K562 (cell line): ENCODE results near the gene FAM217B. TPM values are rescaled to one million over a fixed set of nuclear protein-coding genes. Genes with fewer than 3 reads are reported as not detected.
A peak's percentile ranks its signal among the peaks of the same experiment; 100 is the strongest.

ENCODE experiments used
- ETS2 ChIP-seq: IDR thresholded peaks from 2 replicates; pipeline ENCODE4 v1.6.1; 2016; ENCODE audit warnings: borderline replicate concordance, missing genetic modification characterization, mild to moderate bottlenecking, moderate library complexity, missing compliant biosample characterization; ENCODE audit not compliant: poor library complexity, severe bottlenecking
- HDAC1 ChIP-seq, 2 experiments: fragments of 450-650 bp; IDR thresholded peaks; 2 replicates each; pipeline ENCODE4 v1.6.1; 2016 to 2017; ENCODE audit warnings: inconsistent platforms in 1 of 2, mild to moderate bottlenecking in 1 of 2, moderate library complexity in 1 of 2
- MNT ChIP-seq, 2 experiments: fragments of 450-650 bp; conservative IDR thresholded peaks; 2 replicates each; pipeline ENCODE4 v1.6.1; 2017; ENCODE audit warnings: mild to moderate bottlenecking in 2 of 2, moderate library complexity in 2 of 2
- NRF1 ChIP-seq, 2 experiments: fragments of 450-650 bp; IDR thresholded peaks in 1 of 2; conservative IDR thresholded peaks in 1 of 2; 2 replicates each; pipeline ENCODE4 v1.6.1; 2014; ENCODE audit warnings: mild to moderate bottlenecking in 2 of 2
- RBM17 ChIP-seq: fragments of 200-400 bp; formaldehyde crosslinking; IDR thresholded peaks from 2 replicates; pipeline ENCODE4 v1.6.1; 2017; ENCODE audit warnings: low read depth, mild to moderate bottlenecking, low read length, borderline replicate concordance
- RERE ChIP-seq: sonication (generic); formaldehyde crosslinking; IDR thresholded peaks from 2 replicates; pipeline ENCODE4 v1.8.0; 2023; ENCODE audit warnings: missing genetic modification reagents, mild to moderate bottlenecking, borderline replicate concordance
- SREBF1 ChIP-seq: fragments of 150-350 bp; IDR thresholded peaks from 2 replicates; pipeline ENCODE4 v1.6.1; 2014; ENCODE audit warnings: antibody characterized with exemption, low read depth, low read length, borderline replicate concordance
- ZBED1 ChIP-seq: IDR thresholded peaks from 2 replicates; pipeline ENCODE4 v1.6.1; 2014
- ZNF143 ChIP-seq: sonication (generic); formaldehyde crosslinking; IDR thresholded peaks from 2 replicates; pipeline ENCODE4 v1.9.0; 2022; ENCODE audit warnings: mild to moderate bottlenecking, missing genetic modification reagents
- ZNF253 ChIP-seq: fragments of 250-450 bp; sonication (Bioruptor Pico); conservative IDR thresholded peaks from 2 replicates; pipeline ENCODE4 v1.6.1; 2021; ENCODE audit warnings: mild to moderate bottlenecking
- ZNF311 ChIP-seq: fragments of 250-450 bp; sonication (Bioruptor Pico); IDR thresholded peaks from 2 replicates; pipeline ENCODE4 v1.4.0; 2020; ENCODE audit warnings: mild to moderate bottlenecking, moderate library complexity
- ZNF57 ChIP-seq: fragments of 450-650 bp; formaldehyde crosslinking; IDR thresholded peaks from 2 replicates; pipeline ENCODE4 v1.4.0; 2020; ENCODE audit warnings: mild to moderate bottlenecking, moderate library complexity
- ZNF717 ChIP-seq: fragments of 250-450 bp; sonication (Bioruptor Pico); IDR thresholded peaks from 2 replicates; pipeline ENCODE4 v1.5.0; 2021
- polyA plus RNA-seq, 8 experiments: library from polyadenylated mRNA; depleted of rRNA in 4 of 8; stranded (reverse) in 5 of 8; unstranded in 3 of 8; fragments of >200 nt; fragmentation: Nextera tagmentation in 2 of 8; fragmentation: Illumina TruSeq in 1 of 8; extraction: Ambion mirVana in 2 of 8; extraction: Trizol in 1 of 8; gene quantifications; 2 replicates each; pipeline versions ENCODE4 v1.2.1 to v1.2.3, GENCODE V29; 2011 to 2014; ENCODE audit warnings: inconsistent platforms in 1 of 8, missing spikeins in 1 of 8
- total RNA-seq, 7 experiments: library from RNA; depleted of rRNA in 6 of 7; stranded (reverse); fragments of >200 nt in 6 of 7; fragmentation: Illumina TruSeq in 2 of 7; extraction: Trizol in 2 of 7; gene quantifications; 2 replicates each; pipeline versions ENCODE4 v1.2.1 to v1.2.3, GENCODE V29; 2011 to 2021; ENCODE audit warnings: low replicate concordance in 1 of 7
- TF ChIP-seq, protein P1 (sequence below): fragments of 250-450 bp; sonication (Bioruptor Pico); IDR thresholded peaks from 2 replicates; pipeline ENCODE4 v1.4.0; 2020

FAM217B gene
- total and polyA plus RNA-seq, 9 of the 15 experiments (the other 6 are each of a cell fraction or from before 2014, with no cell fraction given): 4.8 to 11.4 (median 6.9) TPM

DNA sequence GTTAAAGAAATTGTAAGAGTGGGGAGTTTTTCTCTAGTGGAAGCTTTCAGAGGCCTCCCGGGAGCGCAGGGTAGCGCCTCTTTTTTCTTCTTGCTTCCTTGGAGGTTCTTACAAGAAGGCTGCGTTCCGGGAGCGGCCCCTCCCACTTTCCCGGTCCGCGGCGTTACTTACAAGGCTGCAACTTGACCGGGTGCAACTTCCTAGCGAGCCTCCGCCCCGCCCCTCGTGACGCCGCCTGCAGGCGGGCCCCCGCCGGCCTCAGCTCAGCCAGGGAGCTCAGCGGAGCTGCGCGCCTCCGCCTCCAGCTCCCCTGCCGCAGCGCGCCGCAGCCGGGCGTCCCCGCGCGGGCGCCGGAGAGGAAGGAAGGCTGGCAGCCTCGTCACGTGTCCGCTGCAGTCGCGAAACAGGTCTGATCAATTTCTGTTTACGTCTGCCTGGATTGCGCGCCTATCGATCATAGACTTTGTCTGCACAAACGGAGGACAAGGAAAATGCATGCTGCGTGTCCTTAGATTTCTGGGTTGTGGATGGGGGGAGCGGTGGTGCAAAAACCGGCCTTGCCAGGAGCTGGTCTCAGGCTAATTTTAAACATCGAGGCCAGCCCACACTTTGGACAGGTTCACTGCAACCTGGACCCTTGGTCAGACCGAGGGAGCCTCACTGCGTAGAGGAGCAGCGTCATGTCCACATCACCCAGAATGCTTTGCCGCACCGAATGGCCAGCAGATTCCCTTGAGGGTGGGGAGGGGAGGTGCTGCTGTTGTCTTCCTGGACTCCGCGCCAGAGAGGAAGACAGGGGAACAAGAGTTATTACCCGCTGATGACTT is at the start of gene FAM217B, which contains the start of gene PPP1R3D (continued):
- TF ChIP-seq, protein P1, sequence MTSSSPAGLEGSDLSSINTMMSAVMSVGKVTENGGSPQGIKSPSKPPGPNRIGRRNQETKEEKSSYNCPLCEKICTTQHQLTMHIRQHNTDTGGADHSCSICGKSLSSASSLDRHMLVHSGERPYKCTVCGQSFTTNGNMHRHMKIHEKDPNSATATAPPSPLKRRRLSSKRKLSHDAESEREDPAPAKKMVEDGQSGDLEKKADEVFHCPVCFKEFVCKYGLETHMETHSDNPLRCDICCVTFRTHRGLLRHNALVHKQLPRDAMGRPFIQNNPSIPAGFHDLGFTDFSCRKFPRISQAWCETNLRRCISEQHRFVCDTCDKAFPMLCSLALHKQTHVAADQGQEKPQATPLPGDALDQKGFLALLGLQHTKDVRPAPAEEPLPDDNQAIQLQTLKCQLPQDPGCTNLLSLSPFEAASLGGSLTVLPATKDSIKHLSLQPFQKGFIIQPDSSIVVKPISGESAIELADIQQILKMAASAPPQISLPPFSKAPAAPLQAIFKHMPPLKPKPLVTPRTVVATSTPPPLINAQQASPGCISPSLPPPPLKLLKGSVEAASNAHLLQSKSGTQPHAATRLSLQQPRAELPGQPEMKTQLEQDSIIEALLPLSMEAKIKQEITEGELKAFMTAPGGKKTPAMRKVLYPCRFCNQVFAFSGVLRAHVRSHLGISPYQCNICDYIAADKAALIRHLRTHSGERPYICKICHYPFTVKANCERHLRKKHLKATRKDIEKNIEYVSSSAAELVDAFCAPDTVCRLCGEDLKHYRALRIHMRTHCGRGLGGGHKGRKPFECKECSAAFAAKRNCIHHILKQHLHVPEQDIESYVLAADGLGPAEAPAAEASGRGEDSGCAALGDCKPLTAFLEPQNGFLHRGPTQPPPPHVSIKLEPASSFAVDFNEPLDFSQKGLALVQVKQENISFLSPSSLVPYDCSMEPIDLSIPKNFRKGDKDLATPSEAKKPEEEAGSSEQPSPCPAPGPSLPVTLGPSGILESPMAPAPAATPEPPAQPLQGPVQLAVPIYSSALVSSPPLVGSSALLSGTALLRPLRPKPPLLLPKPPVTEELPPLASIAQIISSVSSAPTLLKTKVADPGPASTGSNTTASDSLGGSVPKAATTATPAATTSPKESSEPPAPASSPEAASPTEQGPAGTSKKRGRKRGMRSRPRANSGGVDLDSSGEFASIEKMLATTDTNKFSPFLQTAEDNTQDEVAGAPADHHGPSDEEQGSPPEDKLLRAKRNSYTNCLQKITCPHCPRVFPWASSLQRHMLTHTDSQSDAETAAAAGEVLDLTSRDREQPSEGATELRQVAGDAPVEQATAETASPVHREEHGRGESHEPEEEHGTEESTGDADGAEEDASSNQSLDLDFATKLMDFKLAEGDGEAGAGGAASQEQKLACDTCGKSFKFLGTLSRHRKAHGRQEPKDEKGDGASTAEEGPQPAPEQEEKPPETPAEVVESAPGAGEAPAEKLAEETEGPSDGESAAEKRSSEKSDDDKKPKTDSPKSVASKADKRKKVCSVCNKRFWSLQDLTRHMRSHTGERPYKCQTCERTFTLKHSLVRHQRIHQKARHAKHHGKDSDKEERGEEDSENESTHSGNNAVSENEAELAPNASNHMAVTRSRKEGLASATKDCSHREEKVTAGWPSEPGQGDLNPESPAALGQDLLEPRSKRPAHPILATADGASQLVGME (CRISPR knock-in tag): 0 out of 2 replicates have a peak, but pooled peaks have one; percentile 66
- TF ChIP-seq ETS2: no peak
- no peak for TF ChIP-seq ZNF57
- TF ChIP-seq HDAC1 (IDR thresholded peaks at IDR 0.05): peak in 1 of 2 experiments; percentile 60; a peak in 1 of 4 replicates
- TF ChIP-seq RERE (CRISPR knock-in tag): no peak
- peak; percentile 58 to 79; a peak in 3 of 4 replicates for TF ChIP-seq MNT (conservative IDR thresholded peaks at IDR 0.05)
- TF ChIP-seq ZNF717 (CRISPR knock-in tag): no peak
- TF ChIP-seq SREBF1: no peak
- no peak for TF ChIP-seq ZNF311 (CRISPR knock-in tag)
- no peak for TF ChIP-seq ZBED1
- no peak for TF ChIP-seq RBM17
- no peak for TF ChIP-seq ZNF253
- peak; percentile 74 for TF ChIP-seq ZNF143 (CRISPR knock-in tag)
- TF ChIP-seq NRF1 (conservative IDR thresholded peaks at IDR 0.05 in 1 of 2, IDR thresholded peaks at IDR 0.05 in 1 of 2): peak; percentile 87 to 88
